CD4-positive, alpha-beta T cell treated with Interleukin-1 beta for 1 hour (primary cell): ENCODE results near the gene TGFBR1.

Experiments used
- DNase-seq, 2 donors: peaks; one replicate each; pipeline ENCODE4 v3.0.0-alpha.2; 2020 to 2022

TGFBR1 gene

DNA sequence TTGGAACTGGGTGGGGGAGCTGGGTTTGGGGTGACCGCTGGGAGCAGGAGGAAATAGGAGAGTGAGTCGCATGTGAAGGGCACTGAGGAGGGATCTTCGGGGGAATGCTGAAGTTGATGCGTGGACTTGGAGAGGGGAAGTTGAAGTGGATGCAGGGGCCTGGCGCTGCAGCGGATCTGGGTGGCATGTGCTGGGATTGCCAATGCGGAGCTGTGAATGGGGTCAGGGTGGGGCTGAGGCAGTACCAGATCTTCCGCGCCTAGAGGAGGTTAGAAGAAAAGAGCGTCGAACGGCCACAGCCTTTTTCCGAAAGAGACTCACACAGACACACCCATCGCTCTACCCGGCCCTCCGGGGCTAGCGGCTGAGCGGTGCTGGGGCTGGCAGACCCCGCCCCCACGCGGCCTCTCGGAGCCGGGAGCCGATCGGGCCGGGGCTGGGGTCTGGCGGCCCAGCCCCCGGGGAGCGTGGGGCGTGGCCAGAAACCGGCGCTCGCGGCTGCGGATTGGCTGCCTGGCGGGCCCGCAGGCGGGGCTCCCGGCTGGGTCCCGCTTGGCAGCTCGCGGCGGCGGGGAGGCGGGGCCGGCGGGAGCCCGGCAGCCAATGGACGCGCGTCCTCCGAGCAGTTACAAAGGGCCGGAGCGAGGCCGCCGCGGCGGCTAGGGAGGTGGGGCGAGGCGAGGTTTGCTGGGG lies at the start of gene TGFBR1:
Gene TGFBR1 (plus strand): TSS at position 655 of the 693 bp plus-strand sequence. CDS start 93 bp downstream, outside the sequence.
- peak; percentile 95 for DNase-seq

DNA sequence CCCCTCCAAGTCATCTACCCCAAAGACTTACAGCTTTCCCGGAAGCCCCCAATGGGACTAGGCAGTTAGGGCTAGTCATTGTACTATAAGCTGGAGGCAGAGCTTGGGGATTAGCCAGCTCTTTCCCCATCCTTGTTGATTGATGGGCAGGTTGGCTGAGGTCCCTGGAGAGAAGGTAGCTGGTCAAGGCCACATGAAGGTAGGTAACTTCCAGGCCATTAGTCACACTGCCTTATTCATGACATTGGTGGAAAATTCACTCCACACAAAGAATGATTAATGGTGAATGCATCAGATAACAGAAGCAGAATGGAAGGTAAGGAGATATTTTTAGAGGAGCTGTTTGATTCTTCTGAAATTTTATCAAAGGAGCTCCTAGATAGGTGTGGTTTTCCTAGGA lies 49.5 kb upstream of the TGFBR1 start:
- no peak for DNase-seq

DNA sequence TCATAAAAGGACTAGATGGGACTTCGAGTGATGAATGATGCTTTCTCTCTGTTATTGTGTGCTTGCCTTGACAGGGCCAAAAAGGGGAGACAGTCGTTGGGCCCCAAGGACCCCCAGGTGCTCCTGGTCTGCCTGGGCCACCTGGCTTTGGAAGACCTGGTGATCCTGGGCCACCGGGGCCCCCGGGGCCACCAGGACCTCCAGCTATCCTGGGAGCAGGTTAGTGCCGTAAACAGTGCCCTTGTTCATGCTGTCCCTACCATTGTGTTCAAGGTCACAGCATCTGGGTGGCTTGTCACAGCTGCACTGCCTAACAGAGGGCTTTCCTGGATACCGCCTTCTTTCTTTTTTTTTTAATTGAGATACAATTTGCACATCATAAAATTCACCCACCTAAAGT lies 48.7 kb upstream of the TGFBR1 start:
- DNase-seq, result no peak

DNA sequence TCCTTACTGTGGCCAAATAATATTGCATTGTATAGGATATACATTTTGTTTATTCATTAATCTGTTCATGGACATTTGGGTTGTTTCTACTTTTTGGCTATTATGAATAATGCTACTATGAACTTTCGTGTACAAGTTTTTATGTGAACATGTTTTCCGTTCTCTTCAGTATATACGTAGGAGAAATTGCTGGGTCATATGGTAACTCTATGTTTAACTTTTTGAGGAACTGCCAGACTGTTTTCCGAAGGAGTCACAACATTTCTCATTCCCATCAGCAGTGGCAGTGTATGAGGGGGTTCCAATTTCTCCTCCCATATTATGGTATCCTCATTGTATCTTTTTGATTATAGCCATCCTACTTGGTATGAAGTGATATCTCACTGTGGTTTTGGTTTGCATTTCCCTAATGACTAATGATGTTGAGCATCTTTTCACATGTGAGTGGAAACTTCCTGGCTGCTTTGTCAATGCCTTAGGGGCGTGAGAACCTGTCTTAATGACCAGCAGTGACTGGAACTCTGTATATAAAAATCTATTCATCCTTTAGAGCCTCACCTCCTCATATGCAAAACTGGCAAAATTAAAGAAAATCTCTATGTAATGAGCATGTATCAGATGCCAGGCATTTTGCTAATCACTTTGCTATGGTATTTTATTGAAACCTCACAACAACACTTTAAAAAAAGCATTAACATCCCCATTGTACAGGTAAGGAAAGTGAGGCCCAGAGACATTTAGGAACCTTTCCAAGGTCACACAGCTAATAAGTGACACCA lies 47.8 kb upstream of the TGFBR1 start:
- peak in 1 of 2 donors; percentile 43 for DNase-seq

DNA sequence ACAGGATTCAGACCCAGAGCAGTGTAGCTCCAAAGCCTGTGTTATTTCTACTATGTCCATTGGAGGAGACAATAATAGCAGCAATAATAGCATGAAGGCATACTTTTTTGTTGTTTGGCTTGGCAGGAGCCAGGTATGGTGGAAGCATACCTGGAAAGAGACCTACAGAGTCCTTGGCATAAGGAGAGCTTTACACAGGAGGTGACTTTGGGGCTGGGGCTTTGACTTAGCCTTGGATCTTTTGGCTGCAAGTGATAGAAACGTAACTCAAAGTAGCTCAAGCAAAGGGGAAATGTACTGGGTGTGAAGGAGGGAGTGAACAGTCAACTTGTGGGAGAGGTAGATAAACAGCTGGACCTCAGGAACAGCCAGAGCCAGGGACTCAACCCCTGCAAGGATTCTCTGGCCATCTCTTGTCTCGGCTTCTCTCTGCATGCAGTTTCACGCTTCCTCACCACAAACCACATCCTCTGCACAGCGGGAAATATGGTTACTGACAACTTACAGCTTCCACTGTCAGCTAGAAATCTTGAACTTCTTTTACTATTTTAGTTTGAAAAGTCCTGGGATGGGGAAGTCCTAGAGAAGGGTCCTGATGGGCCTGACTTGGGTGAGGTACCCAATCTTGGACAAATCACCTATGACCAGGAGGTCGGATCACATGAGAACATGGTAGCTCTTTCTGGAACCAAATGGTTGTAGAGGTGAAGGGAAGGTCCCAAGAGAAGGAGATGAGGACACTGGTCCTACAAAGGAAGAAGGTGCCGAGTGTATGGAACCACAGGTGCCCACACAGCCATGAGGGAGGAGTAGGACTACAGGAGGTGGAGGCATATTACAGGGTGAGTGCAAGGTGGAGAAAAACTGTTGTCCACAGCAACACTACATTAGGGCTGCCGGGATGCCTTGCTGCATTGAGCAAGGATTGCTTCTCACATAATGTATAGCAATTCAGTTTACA lies 47.0 kb upstream of the TGFBR1 start:
- peak; percentile 66 to 70 for DNase-seq

DNA sequence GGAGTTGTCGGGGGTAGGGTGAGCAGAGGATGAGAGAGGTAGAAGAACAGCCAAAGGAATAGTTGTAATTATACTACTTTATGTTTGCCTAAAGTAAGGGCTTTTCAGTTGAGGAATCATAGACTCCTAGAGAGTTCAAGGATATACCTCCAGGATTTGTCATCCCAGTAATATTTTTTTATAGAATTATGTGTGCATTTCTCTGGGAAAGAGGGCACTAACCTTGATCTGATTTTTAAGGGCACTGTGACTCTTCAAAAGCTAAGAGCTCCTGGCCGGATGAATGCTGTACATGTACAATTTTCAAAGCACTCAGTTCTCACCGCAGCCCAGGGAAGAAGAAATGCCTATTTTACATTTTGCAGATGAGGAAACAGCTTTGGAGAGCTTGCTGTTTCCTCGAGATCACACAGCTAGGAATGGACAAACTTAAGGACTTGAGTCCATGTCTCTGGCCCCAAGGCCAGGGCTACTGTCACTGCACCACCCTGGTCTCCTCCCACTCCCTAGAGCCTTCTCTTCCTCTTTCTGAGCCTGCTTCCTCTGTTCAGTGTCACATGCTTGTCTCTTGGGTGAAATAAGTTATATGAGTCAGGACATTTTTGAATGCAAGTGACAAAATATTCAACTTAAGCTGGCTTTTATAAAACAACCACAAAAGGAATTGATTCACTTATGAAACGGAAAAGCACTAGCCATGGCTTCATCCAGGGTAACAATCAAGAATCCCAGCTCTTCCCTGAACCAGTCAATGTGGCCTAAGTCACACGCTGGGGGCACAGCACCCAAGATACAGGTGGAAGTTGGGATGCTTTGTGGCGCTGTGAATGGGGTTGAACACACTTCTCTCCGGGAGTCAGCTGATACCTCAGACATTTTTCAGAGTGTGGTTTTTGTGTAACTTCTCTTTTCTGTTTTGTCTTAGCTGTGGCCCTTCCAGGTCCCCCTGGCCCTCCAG lies 45.7 kb upstream of the TGFBR1 start:
- peak; percentile 24 to 62 for DNase-seq

DNA sequence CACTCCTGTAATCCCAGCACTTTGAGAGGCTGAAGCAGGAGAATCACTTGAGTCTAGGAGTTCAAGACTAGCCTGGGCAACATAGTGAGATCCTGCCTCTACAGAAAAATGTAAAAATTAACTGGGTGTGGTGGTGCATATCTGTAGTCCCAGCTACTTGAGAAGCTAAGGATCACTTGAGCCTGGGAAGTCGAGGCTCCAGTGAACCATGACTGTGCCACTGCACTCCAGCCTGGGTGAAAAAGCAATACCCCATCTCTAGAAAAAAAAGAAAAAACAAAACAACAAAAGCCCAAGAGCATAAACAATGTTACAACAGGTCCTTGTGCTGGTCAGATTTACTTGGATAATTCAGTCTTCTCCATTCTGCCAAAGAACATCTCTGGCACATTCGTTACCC lies 44.3 kb upstream of the TGFBR1 start:
- DNase-seq, result no peak

DNA sequence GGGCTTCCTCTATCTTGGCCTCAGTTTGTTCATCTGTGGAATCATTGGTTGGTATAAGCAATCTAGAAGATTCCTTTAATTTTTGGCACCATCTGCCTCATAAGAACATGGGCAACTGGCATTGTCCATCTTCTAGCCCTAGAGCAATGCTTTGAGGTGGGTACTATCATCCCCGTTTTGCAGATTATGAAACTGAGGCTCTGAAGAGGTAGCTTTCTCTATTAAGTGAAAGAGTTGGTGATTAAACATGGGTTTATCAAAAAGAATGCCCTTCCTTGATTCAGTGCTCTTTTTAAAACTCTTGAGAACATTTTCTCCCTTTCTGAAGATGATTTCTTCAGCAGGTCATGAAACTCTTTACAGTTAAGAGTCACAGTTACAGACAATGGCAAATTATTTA lies 42.4 kb upstream of the TGFBR1 start:
- no peak for DNase-seq

DNA sequence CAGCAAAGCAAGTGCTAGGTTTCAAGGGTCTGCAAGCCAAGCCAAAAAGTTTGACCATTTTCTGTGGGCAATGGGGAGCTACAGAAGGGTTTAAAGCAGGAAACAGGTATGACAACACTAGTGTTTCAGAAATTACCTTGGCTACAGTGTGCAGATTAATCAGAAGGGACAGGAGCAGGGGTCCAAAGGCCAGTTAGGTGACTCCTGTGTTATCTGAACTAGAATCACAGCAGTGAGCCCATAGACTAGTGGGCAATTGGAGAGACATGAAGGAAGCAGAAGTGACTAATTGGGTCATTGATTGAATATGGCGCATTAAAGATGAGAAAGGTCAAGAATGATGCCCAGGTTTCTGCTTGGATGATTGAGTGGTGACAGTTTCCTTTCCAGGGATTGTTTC lies 41.4 kb upstream of the TGFBR1 start:
- DNase-seq, result no peak

DNA sequence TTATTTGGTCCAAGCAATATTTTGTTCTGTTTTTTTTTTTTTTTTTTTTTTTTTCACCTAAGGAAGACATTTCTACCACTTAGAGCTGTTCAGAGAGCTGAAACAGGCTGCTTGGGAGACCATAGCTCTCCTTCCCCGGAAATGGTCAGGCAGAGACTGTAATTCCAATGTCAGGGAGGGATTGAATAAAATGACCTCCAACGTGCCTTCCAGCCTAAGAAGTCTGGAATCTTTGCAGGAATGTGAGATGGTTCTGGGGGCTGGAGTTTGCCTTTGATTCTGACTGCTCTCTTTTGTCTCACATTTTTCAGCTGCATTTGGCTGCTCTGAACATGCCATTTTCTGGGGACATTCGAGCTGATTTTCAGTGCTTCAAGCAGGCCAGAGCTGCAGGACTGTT lies 38.3 kb upstream of the TGFBR1 start:
- DNase-seq, result no peak

DNA sequence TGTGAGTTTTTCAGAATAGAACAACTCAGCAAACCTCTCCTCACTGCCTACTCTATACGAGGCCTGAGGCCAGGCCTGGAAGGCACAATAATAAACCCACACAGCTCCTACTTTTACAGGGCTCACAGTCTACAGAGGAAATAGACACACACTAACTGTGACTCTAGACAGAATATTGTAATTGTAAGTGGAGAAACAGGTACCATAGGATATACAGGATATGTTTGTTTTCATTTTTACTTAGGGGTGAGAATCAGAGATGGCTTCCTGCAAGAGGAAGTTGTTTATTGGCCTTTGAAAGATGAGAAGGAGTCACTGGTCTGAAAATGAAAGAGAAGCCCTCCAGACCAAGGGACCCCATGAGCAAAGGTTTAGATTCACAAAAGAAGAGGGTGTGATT lies 35.8 kb upstream of the TGFBR1 start:
- DNase-seq, result no peak

DNA sequence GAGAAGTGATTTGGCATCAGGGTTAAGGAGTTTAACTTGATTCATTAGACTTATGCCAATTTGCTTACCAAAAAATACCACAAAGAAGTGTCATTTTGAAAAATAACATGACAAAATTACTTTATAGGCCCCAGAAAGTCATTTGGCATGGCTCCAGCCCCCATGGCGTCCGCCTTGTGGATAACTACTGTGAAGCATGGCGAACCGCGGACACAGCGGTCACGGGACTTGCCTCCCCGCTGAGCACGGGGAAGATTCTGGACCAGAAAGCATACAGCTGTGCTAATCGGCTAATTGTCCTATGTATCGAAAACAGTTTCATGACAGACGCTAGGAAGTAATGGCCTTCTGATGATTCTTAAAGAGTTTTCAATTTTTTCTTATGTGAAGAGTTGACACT lies 35.4 kb upstream of the TGFBR1 start:
- DNase-seq, result no peak

DNA sequence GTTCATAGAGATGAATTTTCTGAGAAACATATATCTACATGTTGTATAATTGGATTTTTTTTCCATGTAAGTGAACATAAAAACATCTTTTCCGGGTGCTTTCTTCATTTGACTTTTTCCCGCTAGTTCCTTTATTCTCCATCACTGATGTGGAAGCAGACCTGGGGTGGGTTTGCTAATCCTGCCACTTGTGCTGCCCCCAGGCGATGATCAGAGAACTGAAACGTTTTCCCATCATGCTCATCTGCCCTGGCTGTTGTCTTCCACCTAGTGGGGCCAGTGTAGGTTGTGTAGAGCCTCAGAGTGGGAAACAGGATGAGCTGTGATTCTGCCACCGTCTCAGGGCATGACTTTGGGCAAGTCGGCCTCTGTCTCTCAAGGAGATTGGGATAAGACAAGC lies 34.2 kb upstream of the TGFBR1 start:
- no peak for DNase-seq

DNA sequence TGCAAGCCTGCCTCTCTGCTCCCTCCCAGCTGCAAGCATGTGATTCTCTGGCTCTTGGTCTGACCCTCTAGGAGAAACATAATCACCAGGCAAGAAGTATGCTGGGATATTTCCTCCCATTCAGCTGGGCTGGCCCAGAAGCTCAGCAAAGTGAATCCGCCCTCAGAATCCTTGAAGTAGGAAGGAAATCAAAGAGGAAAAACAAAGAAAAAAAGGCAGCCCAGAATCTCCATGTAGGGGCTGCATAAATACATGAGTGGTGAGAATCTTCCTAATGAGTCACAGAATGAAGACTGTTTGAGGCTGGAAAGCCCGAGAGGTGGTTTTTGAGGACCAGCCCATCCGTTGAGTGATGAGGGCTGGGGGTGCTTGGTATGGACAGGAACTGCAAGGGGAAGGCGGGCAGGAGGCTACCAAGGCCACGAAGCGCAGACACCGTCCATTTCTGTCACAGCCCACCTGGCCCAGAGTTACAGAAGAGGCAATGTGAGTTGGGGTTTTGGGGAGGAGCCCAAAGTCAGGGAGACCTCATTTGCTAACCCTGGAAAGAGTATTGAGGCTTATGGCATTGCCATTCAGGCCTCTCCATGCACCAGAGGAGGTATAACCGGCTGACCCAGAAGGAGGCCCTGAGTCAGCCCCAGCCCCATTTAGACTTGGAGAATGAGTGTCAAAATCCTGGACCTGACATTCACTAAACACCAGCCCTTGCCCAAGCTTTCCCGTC lies 33.4 kb upstream of the TGFBR1 start:
- no peak for DNase-seq

DNA sequence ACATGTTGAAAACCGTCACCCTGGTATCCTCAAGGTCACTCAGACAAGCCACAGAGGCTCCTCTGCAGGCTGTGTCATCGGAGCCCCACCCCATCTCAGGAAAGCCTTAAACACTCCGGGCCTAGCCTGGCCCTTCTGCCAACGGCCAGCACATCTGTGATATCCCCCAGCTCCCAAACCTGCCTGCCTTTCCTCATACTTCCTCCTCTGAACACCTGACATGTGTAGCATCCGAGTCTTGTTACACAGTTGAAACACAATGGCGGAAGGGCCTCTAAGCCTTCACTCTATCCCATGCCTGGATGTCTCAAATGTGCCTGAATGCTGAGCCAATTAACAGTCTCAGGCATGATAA lies 32.9 kb upstream of the TGFBR1 start:
- DNase-seq, result no peak

DNA sequence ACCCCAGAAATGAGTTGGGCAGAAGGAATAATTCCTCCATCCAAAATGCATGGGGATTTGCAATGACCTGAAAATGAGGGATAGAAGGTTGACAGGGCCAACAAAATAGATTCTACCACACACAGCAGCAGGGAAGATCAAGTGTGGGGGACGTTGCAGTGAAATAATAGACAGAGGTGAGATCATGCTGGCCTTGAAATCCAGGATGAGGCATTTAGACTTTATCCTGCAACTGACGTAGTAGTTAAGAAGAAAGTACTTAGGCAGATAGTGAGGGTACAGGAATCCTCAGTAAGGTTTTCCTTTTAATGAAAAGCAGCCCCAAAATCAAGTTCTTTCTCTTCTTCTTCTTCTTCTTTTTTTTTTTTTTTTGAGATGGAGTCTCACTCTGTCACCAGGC lies 31.6 kb upstream of the TGFBR1 start:
- DNase-seq, result no peak

DNA sequence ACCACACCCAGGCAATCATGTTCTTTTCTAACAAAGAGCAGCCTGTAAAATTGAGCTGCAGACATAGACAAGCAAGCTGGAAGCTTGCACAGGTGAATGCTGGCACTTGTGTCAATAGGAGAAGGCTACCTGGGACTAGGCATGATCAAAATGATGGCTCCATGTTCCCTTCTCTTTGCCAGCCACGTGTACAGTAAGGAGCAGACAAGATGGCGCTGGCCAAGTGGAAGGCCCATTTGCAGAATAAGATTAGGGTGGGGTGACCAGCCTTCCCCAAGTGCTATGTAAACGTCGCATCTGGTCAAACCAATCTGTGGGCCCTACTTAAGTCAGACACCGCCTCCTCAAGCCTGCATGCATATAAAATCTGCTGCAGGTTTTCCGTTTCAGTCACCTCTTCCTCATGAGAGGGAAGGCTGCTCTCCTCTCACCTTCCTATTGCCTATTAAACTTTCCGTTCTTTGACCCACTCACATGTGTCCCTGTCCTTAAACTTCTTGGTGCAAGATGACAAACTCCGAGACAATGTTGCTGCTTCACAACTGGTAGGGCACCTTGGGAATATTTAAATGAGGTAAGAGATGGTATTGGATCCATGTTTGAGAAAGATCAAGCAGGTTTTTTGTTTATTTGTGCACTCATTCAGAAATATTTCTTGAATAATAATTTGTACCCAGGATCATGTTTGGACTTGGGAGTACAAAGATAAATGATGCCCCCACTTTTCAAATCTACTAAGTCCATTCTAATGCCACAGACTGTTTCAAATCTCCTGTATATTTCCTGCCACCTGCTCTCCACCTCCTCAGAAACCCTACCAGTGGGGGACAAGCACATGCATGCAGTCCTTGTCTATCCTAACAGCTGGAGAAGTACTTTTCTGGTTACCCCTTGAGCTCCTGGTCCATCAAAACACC lies 30.7 kb upstream of the TGFBR1 start:
- DNase-seq, result no peak

DNA sequence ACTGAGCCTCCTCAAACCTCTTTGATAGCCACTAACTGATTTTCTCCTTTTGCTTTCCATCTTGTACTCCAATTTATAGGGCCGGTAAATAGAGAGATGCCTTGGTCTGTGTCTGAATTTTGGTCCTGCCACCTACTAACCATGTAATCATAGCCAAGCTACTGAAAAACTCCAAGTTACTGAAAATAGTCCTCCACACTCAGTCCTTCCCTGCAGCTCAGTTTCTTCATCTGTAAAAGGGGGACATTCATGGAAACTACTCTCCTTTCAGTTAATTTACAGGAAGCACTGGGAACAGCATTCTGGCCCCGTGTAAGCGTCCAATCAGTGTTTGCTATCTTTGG lies 30.0 kb upstream of the TGFBR1 start:
- DNase-seq, result no peak

DNA sequence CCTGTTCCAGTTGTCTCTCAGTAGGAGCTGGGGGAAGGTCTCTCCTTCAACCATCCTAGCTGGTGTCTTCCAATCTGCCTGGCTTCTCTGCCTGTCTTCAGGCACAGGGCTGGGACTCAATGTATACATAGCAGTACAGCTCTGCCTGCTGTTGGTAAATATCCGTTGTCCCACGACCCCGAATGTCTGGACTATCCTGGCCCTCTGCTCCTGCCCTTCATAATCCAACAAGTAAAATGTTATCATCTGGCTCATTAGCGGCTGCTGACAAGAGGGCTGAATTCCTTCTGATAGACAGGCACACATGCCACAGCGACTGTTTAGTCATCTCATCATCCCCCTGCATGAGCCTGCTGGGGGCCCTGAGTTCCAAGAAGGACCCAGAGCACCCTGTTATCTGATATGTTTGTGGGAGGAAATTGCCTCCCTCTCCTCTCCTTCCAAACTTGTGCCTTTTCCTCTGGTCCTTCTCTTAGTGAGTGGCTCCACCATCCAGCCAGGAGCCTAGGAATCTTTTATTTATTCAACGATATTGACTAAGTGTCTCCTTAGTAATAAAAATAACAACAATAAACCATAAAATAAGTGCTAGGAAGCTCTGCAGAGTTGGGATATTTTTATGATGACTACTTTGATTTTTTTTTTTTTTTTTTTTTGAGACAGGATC lies 29.5 kb upstream of the TGFBR1 start:
- DNase-seq, result no peak

DNA sequence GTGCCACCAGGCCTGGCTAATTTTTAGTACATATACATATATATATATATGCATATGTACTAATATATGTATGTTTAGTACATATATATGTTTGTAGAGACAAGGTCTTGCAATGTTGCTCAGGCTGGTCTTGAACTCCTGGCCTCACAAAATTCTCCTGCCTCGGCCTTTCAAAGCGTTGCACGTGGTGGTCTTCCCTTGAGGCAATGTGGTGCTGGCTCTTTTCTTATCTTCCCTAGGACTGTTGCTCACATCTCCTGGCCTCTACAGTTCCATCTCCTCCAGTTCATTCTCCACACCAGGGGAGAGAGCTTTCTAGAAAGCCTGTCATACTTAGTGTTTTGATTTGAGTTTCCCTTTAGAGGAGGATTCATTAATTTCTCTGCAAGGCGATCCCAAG lies 28.9 kb upstream of the TGFBR1 start:
- no peak for DNase-seq
